ENCODE data around the gene N4BP2L2.

DNA sequence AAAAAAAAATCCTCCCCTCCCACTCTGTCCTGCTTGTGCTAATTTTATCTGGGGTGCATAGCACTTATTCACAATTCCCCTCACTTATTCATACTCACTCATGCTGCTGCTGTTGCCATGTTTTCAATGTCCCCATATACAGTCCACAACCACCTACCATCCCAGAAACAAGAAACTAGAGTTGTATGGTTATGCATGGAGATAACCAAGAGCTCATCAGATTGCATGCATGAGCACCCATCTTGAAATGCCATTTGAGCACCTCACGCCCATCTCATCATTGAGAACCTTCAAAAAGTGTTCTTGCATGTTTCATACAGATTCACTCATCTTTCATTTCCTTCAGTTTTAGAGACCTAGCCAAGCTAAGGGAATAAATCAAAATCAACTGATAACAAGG lies 15.1 kb upstream of the N4BP2L2 start:
- TF ChIP-seq, protein P1, sequence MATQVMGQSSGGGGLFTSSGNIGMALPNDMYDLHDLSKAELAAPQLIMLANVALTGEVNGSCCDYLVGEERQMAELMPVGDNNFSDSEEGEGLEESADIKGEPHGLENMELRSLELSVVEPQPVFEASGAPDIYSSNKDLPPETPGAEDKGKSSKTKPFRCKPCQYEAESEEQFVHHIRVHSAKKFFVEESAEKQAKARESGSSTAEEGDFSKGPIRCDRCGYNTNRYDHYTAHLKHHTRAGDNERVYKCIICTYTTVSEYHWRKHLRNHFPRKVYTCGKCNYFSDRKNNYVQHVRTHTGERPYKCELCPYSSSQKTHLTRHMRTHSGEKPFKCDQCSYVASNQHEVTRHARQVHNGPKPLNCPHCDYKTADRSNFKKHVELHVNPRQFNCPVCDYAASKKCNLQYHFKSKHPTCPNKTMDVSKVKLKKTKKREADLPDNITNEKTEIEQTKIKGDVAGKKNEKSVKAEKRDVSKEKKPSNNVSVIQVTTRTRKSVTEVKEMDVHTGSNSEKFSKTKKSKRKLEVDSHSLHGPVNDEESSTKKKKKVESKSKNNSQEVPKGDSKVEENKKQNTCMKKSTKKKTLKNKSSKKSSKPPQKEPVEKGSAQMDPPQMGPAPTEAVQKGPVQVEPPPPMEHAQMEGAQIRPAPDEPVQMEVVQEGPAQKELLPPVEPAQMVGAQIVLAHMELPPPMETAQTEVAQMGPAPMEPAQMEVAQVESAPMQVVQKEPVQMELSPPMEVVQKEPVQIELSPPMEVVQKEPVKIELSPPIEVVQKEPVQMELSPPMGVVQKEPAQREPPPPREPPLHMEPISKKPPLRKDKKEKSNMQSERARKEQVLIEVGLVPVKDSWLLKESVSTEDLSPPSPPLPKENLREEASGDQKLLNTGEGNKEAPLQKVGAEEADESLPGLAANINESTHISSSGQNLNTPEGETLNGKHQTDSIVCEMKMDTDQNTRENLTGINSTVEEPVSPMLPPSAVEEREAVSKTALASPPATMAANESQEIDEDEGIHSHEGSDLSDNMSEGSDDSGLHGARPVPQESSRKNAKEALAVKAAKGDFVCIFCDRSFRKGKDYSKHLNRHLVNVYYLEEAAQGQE (IDR thresholded peaks at IDR 0.05; ENCODE audit: low read depth), result no peak
- TF ChIP-seq, protein P2, sequence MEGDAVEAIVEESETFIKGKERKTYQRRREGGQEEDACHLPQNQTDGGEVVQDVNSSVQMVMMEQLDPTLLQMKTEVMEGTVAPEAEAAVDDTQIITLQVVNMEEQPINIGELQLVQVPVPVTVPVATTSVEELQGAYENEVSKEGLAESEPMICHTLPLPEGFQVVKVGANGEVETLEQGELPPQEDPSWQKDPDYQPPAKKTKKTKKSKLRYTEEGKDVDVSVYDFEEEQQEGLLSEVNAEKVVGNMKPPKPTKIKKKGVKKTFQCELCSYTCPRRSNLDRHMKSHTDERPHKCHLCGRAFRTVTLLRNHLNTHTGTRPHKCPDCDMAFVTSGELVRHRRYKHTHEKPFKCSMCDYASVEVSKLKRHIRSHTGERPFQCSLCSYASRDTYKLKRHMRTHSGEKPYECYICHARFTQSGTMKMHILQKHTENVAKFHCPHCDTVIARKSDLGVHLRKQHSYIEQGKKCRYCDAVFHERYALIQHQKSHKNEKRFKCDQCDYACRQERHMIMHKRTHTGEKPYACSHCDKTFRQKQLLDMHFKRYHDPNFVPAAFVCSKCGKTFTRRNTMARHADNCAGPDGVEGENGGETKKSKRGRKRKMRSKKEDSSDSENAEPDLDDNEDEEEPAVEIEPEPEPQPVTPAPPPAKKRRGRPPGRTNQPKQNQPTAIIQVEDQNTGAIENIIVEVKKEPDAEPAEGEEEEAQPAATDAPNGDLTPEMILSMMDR (IDR thresholded peaks at IDR 0.05 in 2 of 3, conservative IDR thresholded peaks at IDR 0.05 in 1 of 3; ENCODE audit: borderline replicate concordance in 1 of 3, insufficient read depth in 1 of 3, low read depth in 2 of 3, low read length in 2 of 3), result no peak
- no peak for TF ChIP-seq EZH2 (IDR thresholded peaks at IDR 0.05)
- no peak for TF ChIP-seq RAD21 (IDR thresholded peaks at IDR 0.05; ENCODE audit: low read depth)
- TF ChIP-seq, protein P3, sequence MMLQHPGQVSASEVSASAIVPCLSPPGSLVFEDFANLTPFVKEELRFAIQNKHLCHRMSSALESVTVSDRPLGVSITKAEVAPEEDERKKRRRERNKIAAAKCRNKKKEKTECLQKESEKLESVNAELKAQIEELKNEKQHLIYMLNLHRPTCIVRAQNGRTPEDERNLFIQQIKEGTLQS (IDR thresholded peaks at IDR 0.05), result no peak
- TF ChIP-seq JUND (IDR thresholded peaks at IDR 0.05), result no peak
- TF ChIP-seq, protein P4, sequence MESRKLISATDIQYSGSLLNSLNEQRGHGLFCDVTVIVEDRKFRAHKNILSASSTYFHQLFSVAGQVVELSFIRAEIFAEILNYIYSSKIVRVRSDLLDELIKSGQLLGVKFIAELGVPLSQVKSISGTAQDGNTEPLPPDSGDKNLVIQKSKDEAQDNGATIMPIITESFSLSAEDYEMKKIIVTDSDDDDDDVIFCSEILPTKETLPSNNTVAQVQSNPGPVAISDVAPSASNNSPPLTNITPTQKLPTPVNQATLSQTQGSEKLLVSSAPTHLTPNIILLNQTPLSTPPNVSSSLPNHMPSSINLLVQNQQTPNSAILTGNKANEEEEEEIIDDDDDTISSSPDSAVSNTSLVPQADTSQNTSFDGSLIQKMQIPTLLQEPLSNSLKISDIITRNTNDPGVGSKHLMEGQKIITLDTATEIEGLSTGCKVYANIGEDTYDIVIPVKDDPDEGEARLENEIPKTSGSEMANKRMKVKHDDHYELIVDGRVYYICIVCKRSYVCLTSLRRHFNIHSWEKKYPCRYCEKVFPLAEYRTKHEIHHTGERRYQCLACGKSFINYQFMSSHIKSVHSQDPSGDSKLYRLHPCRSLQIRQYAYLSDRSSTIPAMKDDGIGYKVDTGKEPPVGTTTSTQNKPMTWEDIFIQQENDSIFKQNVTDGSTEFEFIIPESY (IDR thresholded peaks at IDR 0.05; ENCODE audit: extremely low read depth, insufficient replicate concordance, low read length), result no peak
- no peak for TF ChIP-seq YY1 (IDR thresholded peaks at IDR 0.05; ENCODE audit: extremely low read depth, insufficient replicate concordance, low read depth, low read length)
- no peak for TF ChIP-seq SIN3A (IDR thresholded peaks at IDR 0.05; ENCODE audit: low read depth)
- TF ChIP-seq ELF1 (IDR thresholded peaks at IDR 0.05; ENCODE audit: borderline replicate concordance, low read depth), result no peak
- no peak for TF ChIP-seq POLR2A (IDR thresholded peaks at IDR 0.05; ENCODE audit: borderline replicate concordance, extremely low read depth, insufficient read depth, insufficient read length)

All from HCT116 (cell line).